PFSK-1 (cell line): ENCODE measurements around the gene SCAMP5.

ENCODE experiments used
- POLR2AphosphoS5 ChIP-seq: IDR thresholded peaks from 2 replicates; pipeline ENCODE4 v1.6.1; 2012; ENCODE audit warnings: low read depth, mild to moderate bottlenecking, control low read depth, low read length, moderate library complexity
- SIN3A ChIP-seq: IDR thresholded peaks from 2 replicates; pipeline ENCODE4 v1.6.1; 2012; ENCODE audit warnings: mild to moderate bottlenecking, low read length, moderate library complexity, borderline replicate concordance; ENCODE audit not compliant: insufficient read depth
- TAF1 ChIP-seq: IDR thresholded peaks from 2 replicates; pipeline ENCODE4 v1.6.1; 2012; ENCODE audit warnings: low read length, control low read depth, borderline replicate concordance; ENCODE audit not compliant: insufficient read depth
- TF ChIP-seq, protein P1 (sequence below), 2 experiments: IDR thresholded peaks; 2 replicates each; pipeline versions ENCODE4 v1.6.1 to v1.8.0; 2011 to 2012; ENCODE audit warnings: low read depth in 2 of 2, low read length in 2 of 2, control low read depth in 1 of 2, inconsistent platforms in 1 of 2, mild to moderate bottlenecking in 1 of 2, moderate library complexity in 1 of 2; ENCODE audit not compliant: insufficient read depth in 1 of 2

DNA sequence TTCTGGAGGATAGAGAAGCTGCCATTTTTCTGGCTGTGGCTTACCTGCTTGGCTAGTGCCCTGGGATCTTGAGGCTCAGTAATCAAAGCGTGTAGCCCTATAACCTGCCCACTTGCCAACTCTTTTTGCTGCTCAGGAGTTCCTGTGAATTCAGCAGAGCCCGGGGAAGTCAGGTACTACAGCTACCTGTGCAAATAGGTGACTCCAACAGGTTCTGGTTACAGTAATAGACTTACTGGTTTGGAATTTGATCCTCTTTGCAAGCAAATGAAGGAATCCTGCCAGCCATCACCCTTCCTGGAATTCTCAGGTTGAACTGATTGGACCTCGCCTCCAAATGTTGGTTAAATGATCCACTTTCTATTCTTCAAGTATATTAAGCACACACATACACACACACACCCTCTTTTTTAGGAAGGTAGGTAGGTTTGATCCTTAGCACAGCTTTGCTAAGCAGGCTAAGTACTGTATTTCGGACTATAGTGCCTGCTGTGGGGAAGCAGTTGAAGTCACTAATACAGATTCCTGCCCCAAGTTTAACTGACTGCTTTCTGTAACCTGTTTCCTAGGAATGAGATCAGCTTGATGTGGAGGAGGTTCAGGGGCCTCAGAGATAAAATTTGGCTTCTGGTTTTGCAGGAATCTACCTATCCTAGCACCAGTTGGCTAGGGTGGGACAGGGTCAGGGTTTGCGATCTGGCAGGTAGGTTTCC is 30.3 kb downstream of the SCAMP5 start:
- TF ChIP-seq POLR2AphosphoS5, result no peak
- TF ChIP-seq, protein P1, sequence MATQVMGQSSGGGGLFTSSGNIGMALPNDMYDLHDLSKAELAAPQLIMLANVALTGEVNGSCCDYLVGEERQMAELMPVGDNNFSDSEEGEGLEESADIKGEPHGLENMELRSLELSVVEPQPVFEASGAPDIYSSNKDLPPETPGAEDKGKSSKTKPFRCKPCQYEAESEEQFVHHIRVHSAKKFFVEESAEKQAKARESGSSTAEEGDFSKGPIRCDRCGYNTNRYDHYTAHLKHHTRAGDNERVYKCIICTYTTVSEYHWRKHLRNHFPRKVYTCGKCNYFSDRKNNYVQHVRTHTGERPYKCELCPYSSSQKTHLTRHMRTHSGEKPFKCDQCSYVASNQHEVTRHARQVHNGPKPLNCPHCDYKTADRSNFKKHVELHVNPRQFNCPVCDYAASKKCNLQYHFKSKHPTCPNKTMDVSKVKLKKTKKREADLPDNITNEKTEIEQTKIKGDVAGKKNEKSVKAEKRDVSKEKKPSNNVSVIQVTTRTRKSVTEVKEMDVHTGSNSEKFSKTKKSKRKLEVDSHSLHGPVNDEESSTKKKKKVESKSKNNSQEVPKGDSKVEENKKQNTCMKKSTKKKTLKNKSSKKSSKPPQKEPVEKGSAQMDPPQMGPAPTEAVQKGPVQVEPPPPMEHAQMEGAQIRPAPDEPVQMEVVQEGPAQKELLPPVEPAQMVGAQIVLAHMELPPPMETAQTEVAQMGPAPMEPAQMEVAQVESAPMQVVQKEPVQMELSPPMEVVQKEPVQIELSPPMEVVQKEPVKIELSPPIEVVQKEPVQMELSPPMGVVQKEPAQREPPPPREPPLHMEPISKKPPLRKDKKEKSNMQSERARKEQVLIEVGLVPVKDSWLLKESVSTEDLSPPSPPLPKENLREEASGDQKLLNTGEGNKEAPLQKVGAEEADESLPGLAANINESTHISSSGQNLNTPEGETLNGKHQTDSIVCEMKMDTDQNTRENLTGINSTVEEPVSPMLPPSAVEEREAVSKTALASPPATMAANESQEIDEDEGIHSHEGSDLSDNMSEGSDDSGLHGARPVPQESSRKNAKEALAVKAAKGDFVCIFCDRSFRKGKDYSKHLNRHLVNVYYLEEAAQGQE (IDR thresholded peaks at IDR 0.05; ENCODE audit: insufficient read depth in 1 of 2, low read depth in 2 of 2, low read length in 2 of 2), result no peak
- no peak for TF ChIP-seq TAF1
- TF ChIP-seq SIN3A, result no peak
